ENCODE measurements around the gene POU6F2.

POU6F2 gene

DNA sequence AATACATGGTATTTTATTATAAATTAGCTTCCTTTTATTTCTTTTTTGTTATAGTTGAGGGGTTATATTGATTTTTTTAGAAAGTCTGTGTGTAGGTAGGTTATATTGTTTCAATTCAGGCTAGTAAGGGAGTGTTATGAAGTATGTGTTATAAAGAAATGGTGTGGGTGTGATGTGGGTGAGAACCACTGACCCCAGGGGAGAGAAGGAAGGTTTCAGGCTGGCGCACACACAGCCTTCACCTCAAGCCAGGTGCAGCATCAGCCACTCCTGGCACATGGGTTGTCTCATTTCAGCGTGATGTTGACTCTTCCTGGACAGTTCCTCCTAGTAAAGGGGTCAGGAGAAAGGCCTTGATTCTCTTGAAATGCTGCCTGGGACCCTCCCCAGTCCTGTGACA, 291.3 kb downstream of the POU6F2 start:
- DNase-seq: no peak

DNA sequence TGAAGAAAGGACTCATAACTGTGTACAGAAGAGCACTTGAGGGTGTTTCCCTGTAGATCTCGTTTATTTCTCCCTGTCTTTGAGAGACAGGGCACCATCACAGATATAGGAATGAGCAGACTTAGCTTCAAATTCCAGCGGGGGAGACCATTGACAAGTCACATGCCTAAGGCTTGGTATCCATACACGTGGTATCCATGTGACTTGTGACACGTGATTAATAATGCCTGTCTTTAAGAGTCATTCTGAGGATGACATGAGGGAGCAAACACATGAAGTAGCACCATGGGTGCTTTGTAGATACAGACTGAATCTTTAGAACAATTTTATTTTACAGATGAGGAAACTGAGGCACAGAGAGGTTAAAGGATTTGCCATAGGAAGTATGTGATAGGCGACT, 292.3 kb downstream of the POU6F2 start:
- no peak for DNase-seq

DNA sequence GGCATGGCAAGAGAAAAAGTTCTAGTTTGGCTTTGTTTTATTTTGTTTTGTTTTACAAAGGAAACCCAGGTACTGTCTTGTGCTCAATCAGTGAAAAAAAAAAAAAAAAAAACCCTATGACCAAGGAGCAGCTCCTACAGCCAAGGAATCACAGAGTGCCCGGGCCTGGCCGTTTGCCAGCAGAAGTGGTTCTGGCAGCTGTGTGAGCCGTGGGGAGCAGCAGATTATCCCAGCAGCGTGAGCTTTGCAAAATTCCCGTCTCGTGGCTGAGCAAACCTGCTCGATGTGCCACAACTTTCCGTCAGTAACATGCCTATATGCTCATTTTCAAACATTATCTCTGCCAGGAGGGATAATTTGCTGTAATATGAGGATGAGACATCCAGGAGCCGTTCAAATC, 293.7 kb downstream of the POU6F2 start:
- DNase-seq: no peak

DNA sequence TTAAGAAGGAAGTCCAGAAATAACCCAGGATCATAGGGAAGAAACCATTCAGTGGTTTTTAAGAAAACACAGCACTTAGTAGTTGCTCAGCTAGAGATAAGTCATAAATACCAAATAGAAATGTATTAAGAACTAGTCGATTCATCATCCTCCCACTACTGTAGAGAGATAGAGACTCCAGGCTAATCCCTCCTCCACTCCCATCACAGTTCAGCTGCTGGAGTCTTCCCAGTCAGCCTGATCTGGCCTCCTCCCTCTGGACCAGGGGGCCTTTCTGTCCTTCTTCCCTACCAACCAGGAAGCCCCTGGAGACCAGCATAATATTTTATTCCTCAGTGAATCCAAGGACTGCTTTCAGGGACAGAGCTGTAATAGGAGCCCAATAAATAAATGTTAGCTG, 294.4 kb downstream of the POU6F2 start:
- DNase-seq: no peak

DNA sequence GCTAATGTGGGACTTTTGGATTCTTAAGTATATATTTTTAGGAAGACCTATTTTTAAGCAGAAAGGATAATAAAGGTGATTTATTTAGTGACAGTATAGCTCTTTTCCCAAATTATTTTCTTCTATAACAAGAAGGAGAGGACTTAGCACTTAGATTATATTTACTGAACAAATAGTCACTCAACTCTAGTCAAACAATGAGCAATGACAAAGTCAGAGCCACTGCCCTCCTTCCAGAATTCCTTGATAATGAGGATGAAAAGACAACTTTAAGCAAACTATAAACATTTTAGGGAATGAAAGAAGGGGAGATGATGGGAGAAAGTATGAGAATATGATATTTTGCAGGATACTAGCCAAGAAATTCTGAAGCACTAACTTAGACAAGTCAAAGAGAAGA, 295.0 kb downstream of the POU6F2 start:
- DNase-seq: no peak

DNA sequence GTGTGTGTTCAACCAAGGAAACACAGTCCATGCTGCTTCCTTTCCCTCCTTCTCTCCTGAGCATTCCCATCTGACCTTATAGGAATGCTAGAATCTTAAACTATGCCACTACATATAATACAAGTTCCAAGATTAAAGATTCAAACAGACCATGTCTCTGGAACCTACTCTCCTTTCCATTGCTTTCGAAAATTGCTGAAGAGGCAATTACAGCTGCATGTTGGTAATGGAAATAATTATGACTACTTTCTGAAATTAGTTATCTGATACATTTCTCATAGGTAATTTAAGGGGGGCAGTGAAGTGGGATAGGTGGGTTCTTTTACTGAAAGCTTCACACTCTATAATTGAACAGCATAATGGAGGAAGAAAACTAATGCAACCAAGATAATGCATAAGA, 302.6 kb downstream of the POU6F2 start:
- DNase-seq: no peak

DNA sequence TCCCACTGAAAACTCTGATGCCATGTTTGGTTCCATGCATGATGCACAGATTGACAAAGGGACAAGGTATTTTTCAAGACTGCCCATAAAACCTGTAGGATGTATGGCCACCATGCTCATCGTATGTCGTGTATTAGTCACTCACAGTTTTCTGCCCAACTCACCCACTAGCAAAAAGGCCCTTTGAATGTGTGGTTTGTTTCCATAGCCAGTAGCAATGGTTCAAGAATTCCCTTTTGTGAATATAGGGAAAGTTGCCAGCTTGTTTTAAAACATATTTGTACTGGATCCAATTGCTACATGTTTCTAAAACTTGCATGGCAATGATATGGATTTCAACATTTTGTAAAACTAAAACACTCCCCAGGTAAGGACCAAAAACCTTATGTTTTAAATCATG, 307.5 kb downstream of the POU6F2 start:
- DNase-seq: no peak

DNA sequence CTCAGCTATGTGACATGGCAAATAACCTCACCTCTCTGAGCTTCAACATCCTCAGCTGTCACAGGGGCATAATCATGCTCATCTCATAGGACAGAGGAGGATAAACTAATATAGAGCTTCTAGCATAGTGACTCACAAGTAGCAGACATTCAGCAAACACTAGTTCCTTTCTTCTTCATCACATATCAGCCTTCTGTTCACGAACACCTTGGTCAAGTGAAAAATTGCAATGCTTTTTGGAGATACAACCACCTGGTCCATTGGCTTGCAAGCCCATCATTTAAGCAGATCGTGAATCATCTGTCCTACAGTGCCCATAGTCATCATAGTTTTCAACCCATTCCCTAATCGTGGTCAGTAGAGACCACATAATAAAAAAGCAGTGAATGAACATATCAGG, 310.6 kb downstream of the POU6F2 start:
- DNase-seq: no peak

DNA sequence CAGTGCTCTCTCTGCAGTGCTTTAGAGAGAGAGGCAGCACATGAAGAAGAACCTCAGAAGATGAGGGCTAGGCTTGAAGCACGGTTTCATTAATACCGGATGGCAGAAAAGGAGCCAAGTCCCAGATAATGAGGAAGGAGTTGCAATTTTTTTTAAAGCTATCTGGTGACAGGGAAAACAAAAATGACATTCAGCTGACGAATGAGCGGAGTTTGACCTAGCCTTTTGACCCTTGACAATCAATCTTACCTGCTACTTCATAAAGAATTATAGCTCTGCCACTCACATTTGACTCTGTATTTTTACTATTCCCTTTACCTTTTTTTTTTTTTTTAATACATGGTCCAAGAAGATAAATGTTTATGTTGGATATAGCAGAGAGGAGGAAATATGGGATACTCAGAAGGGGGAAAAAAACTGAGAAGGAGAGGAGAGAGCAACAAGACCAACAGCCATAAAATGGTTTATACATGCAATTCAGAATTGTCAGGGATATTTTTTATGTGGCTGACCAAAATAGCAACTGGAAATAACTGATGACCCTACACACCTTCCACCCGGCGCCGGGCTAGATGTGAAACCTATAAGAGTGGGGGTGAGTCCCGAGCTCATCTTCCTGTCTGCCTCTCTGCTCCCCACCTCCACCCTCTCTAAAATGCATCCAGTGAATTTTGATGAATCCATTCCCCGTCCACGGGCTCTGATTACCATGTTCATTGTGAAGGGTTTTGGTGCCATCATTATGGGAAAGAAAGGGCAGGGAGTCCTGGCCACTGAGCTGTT, 314.1 kb downstream of the POU6F2 start:
- DNase-seq: no peak

DNA sequence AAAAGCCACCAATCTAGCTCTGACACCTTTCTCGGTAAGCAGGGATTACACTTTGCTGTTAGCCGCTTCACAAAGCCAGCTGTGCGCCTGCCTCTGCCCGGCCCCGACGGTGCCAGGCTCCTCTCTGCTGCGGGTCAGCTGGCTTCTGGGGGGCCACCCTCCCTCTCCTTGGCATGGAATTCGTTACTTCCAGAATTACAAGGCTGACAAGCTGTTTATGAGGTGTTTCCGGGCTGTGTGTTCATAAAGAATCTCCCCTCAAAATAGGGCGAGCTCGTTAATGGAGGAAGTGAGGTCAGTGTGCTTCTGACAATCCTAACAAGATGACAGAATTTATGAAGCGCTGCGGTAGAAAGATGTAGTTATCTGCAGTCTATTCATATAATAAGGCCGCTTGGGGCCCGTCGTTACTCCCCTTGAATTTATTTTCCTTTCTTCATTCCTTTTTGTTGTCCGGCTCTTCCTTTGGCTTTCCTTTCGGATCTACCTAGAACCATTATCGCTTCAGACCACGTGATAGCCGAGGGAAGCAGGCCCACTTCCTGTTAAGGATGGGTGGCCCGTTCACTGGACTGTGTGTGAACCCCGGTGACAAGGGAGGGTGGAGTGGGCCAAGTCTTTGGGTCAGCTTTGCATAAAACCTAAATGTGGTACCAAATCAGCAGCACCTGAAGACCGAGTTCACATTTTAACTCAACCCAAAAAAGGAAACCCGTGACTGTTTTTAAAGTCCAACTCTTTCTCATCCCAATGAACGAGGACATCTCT, 315.5 kb downstream of the POU6F2 start:
- DNase-seq: no peak

DNA sequence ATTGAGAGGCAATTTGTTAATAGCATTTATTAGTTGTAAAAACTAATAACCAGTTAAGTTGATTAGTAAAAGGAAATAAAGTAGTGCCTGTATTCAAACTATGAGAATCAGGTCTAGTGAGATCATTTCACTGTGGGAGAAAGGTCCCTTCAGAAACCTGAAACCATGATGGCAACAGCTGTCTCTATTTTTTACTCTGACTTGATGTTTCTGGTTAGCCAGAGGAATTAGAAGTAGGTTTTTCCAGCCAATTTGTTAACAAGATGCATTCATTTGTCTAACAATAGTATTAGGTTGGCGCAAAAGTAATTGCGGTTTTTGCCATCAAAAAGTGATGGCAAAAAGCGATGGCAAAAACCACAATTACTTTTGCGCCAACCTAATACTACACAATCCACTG, 316.3 kb downstream of the POU6F2 start:
- DNase-seq: no peak

DNA sequence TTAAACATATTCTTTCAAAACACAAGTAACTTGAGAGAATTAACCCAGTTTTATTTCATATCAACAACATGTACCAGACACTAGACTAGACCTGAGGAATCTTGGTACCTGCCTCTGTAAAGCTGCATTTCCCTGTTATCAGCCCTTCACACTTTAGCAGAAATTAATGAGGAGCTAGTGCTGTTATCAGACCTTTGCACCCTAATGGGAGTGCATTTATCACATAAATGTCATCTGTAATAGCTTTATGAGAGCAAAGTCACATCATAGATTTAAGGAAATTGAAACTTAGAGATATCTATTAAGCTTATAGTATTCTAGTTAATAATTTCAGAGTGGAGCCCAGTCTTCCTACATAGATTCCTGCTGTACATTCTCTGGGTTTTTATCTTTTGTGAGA, 318.1 kb downstream of the POU6F2 start:
- no peak for DNase-seq

DNA sequence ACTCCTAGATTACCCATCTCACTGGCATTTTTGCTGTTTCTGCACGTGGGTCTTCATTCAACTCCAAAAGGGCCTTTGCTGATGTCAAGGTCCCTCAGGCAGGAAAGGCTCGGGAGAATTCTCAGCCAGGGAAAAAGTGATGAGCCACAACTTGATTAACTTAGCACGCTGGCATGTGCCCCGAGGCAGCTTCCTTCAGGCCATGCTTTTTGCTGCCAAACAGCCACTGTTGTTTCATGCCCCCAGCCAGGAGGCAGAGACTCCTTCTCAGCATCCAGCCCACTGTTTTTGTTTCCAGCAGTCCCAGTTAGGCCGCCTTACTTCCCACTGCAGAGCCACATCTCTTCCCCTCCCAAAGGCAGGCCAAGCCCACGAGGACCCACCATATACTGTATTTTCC, 322.0 kb downstream of the POU6F2 start:
- DNase-seq: no peak

DNA sequence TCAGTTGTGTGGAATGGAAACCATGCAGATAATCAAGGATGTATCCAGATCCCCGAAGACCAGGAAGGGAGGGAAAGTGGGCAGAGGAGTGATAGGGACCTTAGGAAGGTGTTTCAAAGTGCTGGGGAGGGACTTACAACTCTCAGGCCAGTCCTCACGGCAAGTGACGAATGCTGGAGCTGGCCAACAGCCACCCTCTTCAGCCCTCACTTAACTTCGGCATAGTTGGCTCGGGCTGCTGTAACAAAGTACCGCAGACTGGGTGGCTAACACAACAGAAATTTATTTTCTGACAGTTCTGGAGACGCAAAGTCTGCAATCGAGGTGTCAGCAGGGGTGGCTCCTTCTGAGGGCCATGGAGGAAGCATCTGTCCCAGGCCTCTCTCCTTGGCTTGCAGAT, 322.6 kb downstream of the POU6F2 start:
- DNase-seq: no peak

DNA sequence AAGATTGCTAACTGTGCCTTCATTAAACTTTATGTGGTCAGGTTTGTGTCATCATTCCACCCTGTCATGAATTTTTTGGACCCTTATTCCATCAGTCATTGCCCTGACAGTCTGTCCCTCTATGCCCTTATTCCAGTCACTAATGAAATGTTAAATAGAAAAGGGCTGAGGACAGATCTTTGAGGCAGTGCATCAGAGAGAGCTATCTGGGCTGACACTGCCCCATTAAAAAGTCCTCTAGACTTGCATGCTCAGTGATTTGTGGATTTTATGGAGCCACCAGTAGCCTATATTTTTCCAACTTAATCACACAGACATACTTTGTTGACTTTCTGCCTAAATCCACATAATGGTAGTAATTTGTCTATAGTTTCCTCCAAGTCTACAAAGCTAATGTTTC, 323.8 kb downstream of the POU6F2 start:
- no peak for DNase-seq

DNA sequence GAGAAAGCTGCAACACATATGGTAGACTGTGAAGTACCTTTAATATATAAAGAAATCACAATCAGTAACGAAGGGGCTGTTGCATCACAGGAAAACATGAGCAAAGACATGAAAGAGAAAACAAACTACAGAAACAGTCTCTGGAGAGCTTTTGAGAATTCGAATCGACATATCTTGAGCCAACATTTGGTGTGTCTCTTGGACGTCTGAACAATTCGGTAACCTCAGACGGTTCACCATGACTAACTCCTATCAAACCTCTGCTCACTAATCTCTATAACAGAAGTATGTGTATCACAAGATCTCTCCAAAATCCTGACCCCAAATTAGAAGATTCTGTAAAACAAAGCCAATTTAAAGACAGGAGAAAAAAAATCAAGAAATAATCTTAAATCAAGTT, 326.5 kb downstream of the POU6F2 start:
- DNase-seq: no peak

DNA sequence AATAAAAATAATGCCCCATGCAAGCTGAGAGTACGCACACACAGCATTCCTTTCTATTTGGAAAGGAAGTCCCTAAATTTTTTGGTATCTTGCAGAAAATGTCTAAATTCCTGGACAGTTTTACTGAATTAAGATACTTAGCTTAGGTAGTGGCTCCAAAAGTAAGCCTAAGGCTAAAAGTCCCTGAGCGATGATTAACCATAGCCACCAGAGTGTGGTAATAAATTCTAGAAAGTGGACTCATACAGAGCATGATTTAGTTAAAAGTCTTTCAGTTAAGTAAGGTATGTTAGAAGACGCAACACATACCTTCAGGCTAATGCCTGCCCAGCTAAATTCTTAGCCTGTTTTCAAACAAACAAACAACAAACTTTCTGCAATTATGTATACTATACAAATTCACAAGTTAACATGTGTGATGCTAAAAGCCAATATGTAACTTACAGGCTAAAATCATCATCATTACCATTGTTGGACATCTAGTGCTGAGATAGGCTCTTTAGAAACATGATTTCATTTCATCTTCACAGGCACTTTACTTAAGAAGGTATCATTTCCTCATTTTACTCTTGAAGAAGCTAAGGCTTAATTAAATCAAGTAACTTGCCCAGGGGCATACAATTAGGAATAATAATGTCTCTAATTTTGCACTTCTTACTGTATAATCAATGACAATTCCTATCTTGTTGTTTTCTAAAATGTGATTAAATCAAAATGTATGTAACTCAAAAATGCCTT, 327.1 kb downstream of the POU6F2 start:
- DNase-seq: no peak

DNA sequence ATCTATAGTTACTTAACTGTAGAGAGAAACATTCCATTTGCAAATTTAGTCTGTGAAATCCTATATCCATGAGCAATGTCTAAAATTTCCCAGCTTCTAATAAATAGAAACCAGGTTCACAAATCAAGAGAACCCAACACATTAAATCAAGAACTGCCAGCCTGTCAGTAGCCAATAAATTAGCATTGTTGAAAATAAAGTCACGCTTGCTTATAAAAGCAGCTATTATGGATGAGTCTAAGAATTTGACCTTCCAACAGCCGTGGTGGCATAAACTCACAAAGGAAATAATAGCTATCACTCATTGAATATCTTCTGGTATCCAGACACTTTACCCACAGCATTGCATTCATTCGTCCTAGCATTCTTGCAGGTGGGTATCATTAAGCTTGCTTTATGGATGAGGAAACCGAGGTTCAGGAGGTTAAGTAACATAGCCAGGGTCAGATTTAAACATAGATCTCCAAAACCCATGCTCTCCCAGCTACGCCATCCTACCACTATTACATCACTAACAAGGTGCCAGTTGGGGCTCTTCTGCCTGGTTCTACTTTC, 328.4 kb downstream of the POU6F2 start:
- DNase-seq: no peak

DNA sequence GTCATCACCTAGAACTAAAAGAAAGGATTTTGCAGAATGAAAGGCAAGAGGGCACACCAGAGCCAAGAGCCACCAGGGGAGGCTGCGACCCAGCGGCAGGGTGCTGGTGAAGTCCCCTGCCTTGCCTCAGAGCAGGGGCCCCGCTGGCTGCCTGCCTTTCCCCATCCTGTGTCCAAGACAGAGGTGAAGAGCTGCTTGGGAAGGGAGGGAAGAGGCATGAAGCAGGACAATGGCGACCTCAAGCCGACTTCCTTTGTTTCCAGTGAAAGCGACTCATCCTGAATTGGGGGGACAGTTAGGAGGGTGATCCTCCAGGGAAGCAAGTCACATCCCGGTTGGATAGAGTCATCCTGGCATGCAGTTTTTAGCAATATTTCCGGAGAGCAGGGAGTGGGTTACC, 333.0 kb downstream of the POU6F2 start:
- DNase-seq: no peak

DNA sequence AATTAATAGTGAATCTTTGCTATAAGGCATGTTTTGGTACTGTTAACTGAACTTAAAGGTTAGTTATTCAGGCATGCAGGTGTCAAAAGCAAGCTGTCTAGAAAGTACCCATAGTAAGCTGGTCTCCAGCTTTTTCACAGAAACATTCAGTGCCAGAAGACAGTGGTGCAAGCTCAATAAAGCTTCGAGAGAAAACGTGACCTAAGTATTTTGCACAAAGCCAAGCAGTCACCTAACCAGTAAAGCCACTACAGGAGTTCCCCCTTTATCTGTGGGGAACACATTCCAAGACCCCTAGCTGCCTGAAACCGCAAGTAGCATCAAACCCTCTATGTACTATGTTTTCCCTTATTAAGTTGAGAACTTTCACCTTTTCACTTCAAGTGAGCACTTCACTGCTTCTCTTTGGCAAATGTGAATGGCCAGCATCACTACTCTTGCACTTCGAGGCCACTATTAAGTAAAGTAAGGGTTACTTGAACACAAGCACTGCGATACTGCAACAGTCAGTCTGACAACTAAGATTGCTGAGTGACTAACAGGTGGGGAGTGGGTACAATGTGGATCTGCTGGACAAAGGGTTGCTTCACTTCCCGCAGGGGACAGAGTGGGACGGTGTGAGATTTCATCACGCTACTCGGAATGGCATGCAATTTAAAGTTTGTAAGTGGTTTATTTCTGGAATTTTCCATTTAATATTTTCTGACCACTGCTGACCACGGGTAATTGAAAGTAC, 334.7 kb downstream of the POU6F2 start:
- DNase-seq: no peak

DNA sequence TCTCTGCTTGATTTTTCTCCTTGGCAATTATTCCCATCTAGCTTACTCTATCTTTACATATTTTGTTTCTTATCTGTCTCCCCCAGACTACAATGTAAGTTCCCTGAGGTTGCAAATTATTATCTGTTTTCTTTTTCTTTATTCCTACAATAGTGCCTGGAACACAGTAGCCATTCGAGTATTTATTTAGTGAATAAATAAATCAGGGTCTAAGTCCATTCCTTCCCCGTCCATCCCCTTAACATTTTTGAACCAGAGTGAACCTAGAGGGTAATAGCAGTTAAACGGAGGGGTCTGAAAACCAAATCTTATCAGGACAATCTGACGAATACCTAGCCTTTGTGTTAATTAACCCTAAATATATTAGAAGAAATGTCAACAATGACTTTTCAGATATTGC, 335.7 kb downstream of the POU6F2 start:
- DNase-seq: no peak

DNA sequence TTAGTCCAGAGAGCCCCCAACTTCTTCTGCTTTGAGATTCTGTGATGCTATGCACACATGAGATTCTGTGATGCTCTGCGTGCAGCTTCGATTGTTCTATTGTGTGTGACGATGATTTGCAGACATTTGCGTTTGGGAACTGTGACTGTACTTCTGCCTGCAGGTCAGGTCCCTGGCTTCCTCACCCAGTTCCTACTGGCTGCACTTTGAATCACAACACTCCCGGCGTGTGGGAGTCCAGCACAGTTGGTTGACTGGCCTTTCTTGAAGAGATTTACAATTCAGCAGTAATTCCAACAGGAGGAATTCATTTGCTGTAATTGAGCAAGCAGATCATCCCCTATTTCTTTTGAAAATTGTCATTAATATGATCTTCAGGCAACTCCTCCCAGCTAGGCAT, 336.3 kb downstream of the POU6F2 start:
- no peak for DNase-seq

DNA sequence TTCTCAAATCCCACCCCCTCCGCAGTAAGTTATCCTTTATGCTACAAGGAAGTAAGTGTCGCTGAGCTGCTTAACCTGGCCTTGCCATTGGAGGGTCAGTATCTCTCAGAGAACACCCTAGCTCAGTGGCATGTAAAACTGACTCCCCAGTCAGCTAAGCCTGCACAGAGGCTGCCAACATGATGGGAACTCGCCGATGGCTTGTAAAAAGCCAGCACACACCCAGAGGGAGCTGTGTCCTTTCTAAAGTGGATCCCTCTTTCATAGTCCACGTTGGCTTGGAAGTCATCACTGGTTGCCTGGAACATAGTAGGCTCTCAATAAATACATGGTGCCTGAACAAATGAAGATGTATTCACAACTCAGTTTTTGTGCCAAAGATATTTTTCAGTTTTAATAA, 339.4 kb downstream of the POU6F2 start:
- no peak for DNase-seq
